SK-N-SH (cell line): ENCODE results near the gene CYB5D1. TPM values are rescaled to one million over a fixed set of nuclear protein-coding genes. Genes with fewer than 3 reads are reported as not detected.

ENCODE experiments used
- CTCF ChIA-PET: fragments of 300-600, 350-600 bp; formaldehyde crosslinking; extraction: SDS; loops from one replicate; lab custom pipeline; 2021; lab: Yijun Ruan, JAX
- POLR2A ChIA-PET: fragments of 350-600 bp; sonication (Branson Sonifier 250); formaldehyde crosslinking; extraction: SDS; loops from one replicate; lab custom pipeline; 2020; ENCODE audit warnings: antibody characterized with exemption, inconsistent platforms; lab: Yijun Ruan, JAX
- DNase-seq: peaks from one replicate; pipeline ENCODE4 v3.0.0; 2012
- H2AFZ ChIP-seq: fragments of 200-600 bp; sonication (generic); 2 replicates; pipeline ENCODE4 v1.8.1; 2016; ENCODE audit warnings: antibody characterized with exemption, mild to moderate bottlenecking, low read depth
- H3F3A ChIP-seq: fragments of 200-600 bp; sonication (generic); replicated peaks from 2 replicates; pipeline ENCODE3; 2016; ENCODE audit warnings: antibody characterized with exemption, mild to moderate bottlenecking; ENCODE audit not compliant: insufficient read depth
- H3K27ac ChIP-seq, 2 experiments: fragments of 200-500 bp in 1 of 2; fragments of 200-600 bp in 1 of 2; sonication (Bioruptor generic) in 1 of 2; sonication (generic), shearing (Covaris generic) in 1 of 2; 2 replicates each; pipeline versions ENCODE4 v1.5.1 to v1.6.1; 2014 to 2016; ENCODE audit warnings: low read depth in 2 of 2, inconsistent platforms in 1 of 2, low read length in 1 of 2, mild to moderate bottlenecking in 1 of 2, mixed read lengths in 1 of 2
- H3K27me3 ChIP-seq: fragments of 200-600 bp; sonication (generic), shearing (Covaris generic); 2 replicates; pipeline ENCODE4 v1.6.1; 2016; ENCODE audit warnings: mixed run types; ENCODE audit not compliant: insufficient read depth
- H3K36me3 ChIP-seq, 2 experiments: fragments of 200-500 bp in 1 of 2; fragments of 200-600 bp in 1 of 2; sonication (Bioruptor generic) in 1 of 2; sonication (generic) in 1 of 2; replicated peaks in 1 of 2; 2 replicates each; pipeline versions ENCODE3 to v1.5.1; 2014 to 2016; ENCODE audit warnings: low read length in 1 of 2, mild to moderate bottlenecking in 1 of 2; ENCODE audit not compliant: insufficient read depth in 2 of 2, control insufficient read depth in 1 of 2
- H3K4me1 ChIP-seq, 2 experiments: fragments of 200-500 bp in 1 of 2; fragments of 200-600 bp in 1 of 2; sonication (Bioruptor generic) in 1 of 2; sonication (generic), shearing (Covaris generic) in 1 of 2; 2 replicates each; pipeline versions ENCODE4 v1.5.1 to v1.6.1; 2014 to 2016; ENCODE audit warnings: low read depth in 1 of 2, low read length in 1 of 2, mixed run types in 1 of 2; ENCODE audit not compliant: insufficient read depth in 2 of 2, control insufficient read depth in 1 of 2
- H3K4me2 ChIP-seq: fragments of 200-600 bp; sonication (generic), shearing (Covaris generic); 2 replicates; pipeline ENCODE4 v1.6.1; 2017; ENCODE audit warnings: mixed run types
- H3K4me3 ChIP-seq, 2 experiments: fragments of 200-500 bp in 1 of 2; fragments of 200-600 bp in 1 of 2; sonication (Bioruptor generic) in 1 of 2; sonication (generic), shearing (Covaris generic) in 1 of 2; 2 replicates each; pipeline versions ENCODE4 v1.5.1 to v1.8.1; 2014 to 2016; ENCODE audit warnings: low read depth in 2 of 2, inconsistent platforms in 1 of 2, low read length in 1 of 2, mild to moderate bottlenecking in 1 of 2, mixed read lengths in 1 of 2, moderate library complexity in 1 of 2
- H3K79me2 ChIP-seq: fragments of 200-600 bp; sonication (generic); 2 replicates; pipeline ENCODE4 v1.8.1; 2017; ENCODE audit warnings: mild to moderate bottlenecking; ENCODE audit not compliant: insufficient read depth
- H3K9ac ChIP-seq: fragments of 200-600 bp; sonication (generic); 2 replicates; pipeline ENCODE4 v1.6.1; 2017; ENCODE audit warnings: mixed run types
- H3K9me2 ChIP-seq: fragments of 200-600 bp; sonication (generic); 2 replicates; pipeline ENCODE4 v1.6.1; 2017; ENCODE audit warnings: mixed run types
- H3K9me3 ChIP-seq: fragments of 200-600 bp; sonication (generic); 2 replicates; pipeline ENCODE4 v1.6.1; 2017; ENCODE audit warnings: mixed run types, mild to moderate bottlenecking, moderate library complexity
- H4K20me1 ChIP-seq: fragments of 200-600 bp; sonication (generic); 2 replicates; pipeline ENCODE4 v1.6.1; 2017; ENCODE audit warnings: mild to moderate bottlenecking, mixed run types; ENCODE audit not compliant: insufficient read depth
- EP300 ChIP-seq, 2 experiments: IDR thresholded peaks; 2 replicates each; pipeline versions ENCODE4 v1.4.0 to v1.6.1; 2012; ENCODE audit warnings: borderline replicate concordance in 1 of 2, low read depth in 1 of 2, low read length in 1 of 2
- FOSL2 ChIP-seq: IDR thresholded peaks from 2 replicates; pipeline ENCODE4 v1.4.0; 2012; ENCODE audit warnings: low read depth, mild to moderate bottlenecking, moderate library complexity, borderline replicate concordance
- GATA2 ChIP-seq: sonication (generic); formaldehyde crosslinking; IDR thresholded peaks from 2 replicates; pipeline ENCODE4 v1.5.0; 2020; ENCODE audit warnings: mild to moderate bottlenecking, missing genetic modification reagents
- MEF2A ChIP-seq: IDR thresholded peaks from 2 replicates; pipeline ENCODE4 v1.4.0; 2012; ENCODE audit warnings: low read depth, borderline replicate concordance
- MXI1 ChIP-seq: IDR thresholded peaks from 2 replicates; pipeline ENCODE4 v1.6.1; 2012; ENCODE audit warnings: mild to moderate bottlenecking, low read depth, low read length, improper control_type of control experiment
- NRF1 ChIP-seq: IDR thresholded peaks from 2 replicates; pipeline ENCODE4 v1.6.1; 2012; ENCODE audit warnings: low read depth, mild to moderate bottlenecking, low read length
- RFX5 ChIP-seq: IDR thresholded peaks from 2 replicates; pipeline ENCODE4 v1.6.1; 2012; ENCODE audit warnings: mild to moderate bottlenecking, improper control_type of control experiment, low read length
- SIN3A ChIP-seq: IDR thresholded peaks from 2 replicates; pipeline ENCODE4 v1.6.1; 2012; ENCODE audit warnings: low read depth, mild to moderate bottlenecking, low read length, moderate library complexity, borderline replicate concordance
- SMC3 ChIP-seq: IDR thresholded peaks from 2 replicates; pipeline ENCODE4 v1.6.1; 2012; ENCODE audit warnings: low read depth, low read length, improper control_type of control experiment
- TCF12 ChIP-seq: IDR thresholded peaks from 2 replicates; pipeline ENCODE4 v1.4.0; 2012
- TEAD4 ChIP-seq: IDR thresholded peaks from 2 replicates; pipeline ENCODE4 v1.4.0; 2012; ENCODE audit warnings: mild to moderate bottlenecking, borderline replicate concordance; ENCODE audit not compliant: insufficient read depth
- YY1 ChIP-seq: IDR thresholded peaks from 2 replicates; pipeline ENCODE4 v1.4.0; 2012; ENCODE audit warnings: low read depth, mild to moderate bottlenecking
- ZBTB33 ChIP-seq: IDR thresholded peaks from 2 replicates; pipeline ENCODE4 v1.4.0; 2012; ENCODE audit warnings: low read depth, borderline replicate concordance
- WGBS: methylation state at CpG from one replicate; pipeline ENCODE4 v1.1.6; 2017; ENCODE audit warnings: low lambda C conversion rate; 5-methylcytosine and 5-hydroxymethylcytosine counted together
- polyA plus RNA-seq, 3 experiments: library from polyadenylated mRNA; depleted of rRNA; stranded (reverse); fragments of >200 nt; gene quantifications; 2 replicates each; pipeline ENCODE4 v1.2.3, GENCODE V29; 2012
- TF ChIP-seq, protein P1 (sequence below): IDR thresholded peaks from 2 replicates; pipeline ENCODE4 v1.4.0; 2012; ENCODE audit warnings: low read depth

The CYB5D1 gene
- polyA plus RNA-seq, 1 of the 3 experiments (the other 2 are of a cell fraction): 8.8 TPM

GRCh38 chr17:7909089-7909488, 51.3 kb downstream of the CYB5D1 start:
- no peak overlapping the region for H3K4me3 ChIP-seq
- ChIA-PET CTCF (interaction anchor here (3.0 kb wide), 1 partner anchor 81 kb away, joined by 14 read pairs; no protein-coding TSS in a partner anchor), POLR2A (no interaction called here)
- H3K27me3 ChIP-seq: no peaks in the 10 kb centered on the region
- H3K79me2 ChIP-seq: no peaks in the 10 kb centered on the region
- H3K4me1 ChIP-seq: no peaks in the 10 kb centered on the region
- H3K27ac ChIP-seq: no peak overlapping the region
- H2AFZ ChIP-seq: no peak overlapping the region
- H3K9ac ChIP-seq: no peak overlapping the region
- no peak for DNase-seq
- peaks cover 20 to 81% of the 10 kb centered on the region in 2 experiments for H3K36me3 ChIP-seq
- WGBS: 96% methylated on average over 28 of the region's 29 CpGs
- H3F3A ChIP-seq: peaks cover 16% of the 10 kb centered on the region
- H3K4me2 ChIP-seq: no peak overlapping the region
- no peaks in the 10 kb centered on the region for H3K9me3 ChIP-seq
- no peaks in the 10 kb centered on the region for H3K9me2 ChIP-seq
- H4K20me1 ChIP-seq: no peaks in the 10 kb centered on the region
- no peak for TF ChIP-seq MEF2A
- TF ChIP-seq ZBTB33: no peak
- TF ChIP-seq MXI1: no peak
- no peak for TF ChIP-seq SIN3A
- TF ChIP-seq TEAD4: no peak
- TF ChIP-seq FOSL2: no peak
- no peak for TF ChIP-seq TCF12
- TF ChIP-seq SMC3: no peak
- TF ChIP-seq YY1: no peak
- TF ChIP-seq EP300 (IDR thresholded peaks at IDR 0.05; ENCODE audit: borderline replicate concordance in 1 of 2, low read depth in 1 of 2, low read length in 1 of 2): no peak
- TF ChIP-seq NRF1: no peak
- TF ChIP-seq RFX5: no peak
- no peak for TF ChIP-seq GATA2 (CRISPR knock-in tag)

- H3K79me2 ChIP-seq: no peaks in the 10 kb centered on the region
Measured at GRCh38 chr17:7910281-7910680, 52.5 kb downstream of the CYB5D1 start.

More at GRCh38 chr17:7910281-7910680, 52.5 kb downstream of the CYB5D1 start:
- Histone ChIP-seq H3K9me2 (no peaks in the 10 kb centered on the region), H2AFZ (no peak overlapping the region), H3K4me2 (no peak overlapping the region), H3K9ac (no peak overlapping the region), H3K4me3 (no peak overlapping the region), H3K36me3 (peaks cover 16 to 69% of the 10 kb centered on the region in 2 experiments), H3K27ac (no peak overlapping the region), H3F3A (peaks cover 28% of the 10 kb centered on the region), H3K27me3 (no peaks in the 10 kb centered on the region), H4K20me1 (no peaks in the 10 kb centered on the region), H3K4me1 (peaks cover 5 to 7% of the 10 kb centered on the region in 2 experiments; a peak in 1 of 4 replicates), H3K9me3 (no peaks in the 10 kb centered on the region)
- ChIA-PET CTCF (interaction anchor here (0.9 to 4.4 kb wide), 5 partner anchors 13 to 131 kb away, joined by 3 to 90 read pairs (median 5); no protein-coding TSS in a partner anchor), POLR2A (no interaction called here)
- TF ChIP-seq MXI1 (no peak), SMC3 (no peak), SIN3A (no peak)
- TF ChIP-seq, protein P1, sequence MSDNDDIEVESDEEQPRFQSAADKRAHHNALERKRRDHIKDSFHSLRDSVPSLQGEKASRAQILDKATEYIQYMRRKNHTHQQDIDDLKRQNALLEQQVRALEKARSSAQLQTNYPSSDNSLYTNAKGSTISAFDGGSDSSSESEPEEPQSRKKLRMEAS: no peak
- WGBS: 96% methylated on average over 15 of the region's 15 CpGs
- no peak for DNase-seq
